NCI-H2107 treated with DMSO at 0.1 percent for 48 hours (cell line): ENCODE data around the gene KLHL3.

ENCODE experiments used
- DNase-seq: peaks from one replicate; lab custom pipeline; 2025; ENCODE audit not compliant: unreplicated experiment; lab: John Stamatoyannopoulos, UW

Gene KLHL3

DNA sequence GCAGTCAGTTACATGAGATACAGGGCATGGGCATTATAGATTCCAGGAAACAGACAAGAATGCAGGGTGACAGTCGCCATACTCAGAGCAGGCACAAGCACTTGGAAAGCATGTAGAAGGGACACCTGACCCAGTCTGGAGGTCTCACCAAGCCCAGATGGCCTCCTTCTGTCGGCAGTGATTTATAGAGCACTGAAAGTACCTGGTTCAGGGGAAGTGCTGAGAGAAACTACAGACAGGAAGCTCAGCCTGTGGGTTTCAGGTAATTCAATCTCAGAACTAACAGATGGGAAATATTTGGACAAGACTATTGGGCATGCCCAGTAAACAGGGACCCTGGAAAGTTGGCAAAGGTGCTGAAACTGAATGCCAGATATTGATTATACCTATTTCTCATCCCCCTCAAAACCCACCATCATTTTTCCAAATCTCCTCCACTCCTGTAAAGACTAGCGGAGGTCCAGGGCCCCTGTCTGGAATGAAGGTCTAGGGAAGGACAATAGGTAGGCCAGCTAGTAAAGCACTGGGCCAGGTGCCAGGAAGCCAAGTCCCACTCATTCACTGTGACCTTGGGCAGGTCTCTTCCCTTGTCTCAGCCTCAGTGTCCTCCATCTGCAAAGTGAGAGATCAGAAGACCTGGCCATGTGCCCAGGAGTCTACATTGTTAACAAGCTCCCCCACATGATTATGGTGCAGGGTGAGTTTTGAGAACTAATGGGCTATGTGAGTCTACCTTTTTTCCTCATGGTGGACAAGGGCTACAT is 26.9 kb downstream of the KLHL3 start:
- no peak for DNase-seq

DNA sequence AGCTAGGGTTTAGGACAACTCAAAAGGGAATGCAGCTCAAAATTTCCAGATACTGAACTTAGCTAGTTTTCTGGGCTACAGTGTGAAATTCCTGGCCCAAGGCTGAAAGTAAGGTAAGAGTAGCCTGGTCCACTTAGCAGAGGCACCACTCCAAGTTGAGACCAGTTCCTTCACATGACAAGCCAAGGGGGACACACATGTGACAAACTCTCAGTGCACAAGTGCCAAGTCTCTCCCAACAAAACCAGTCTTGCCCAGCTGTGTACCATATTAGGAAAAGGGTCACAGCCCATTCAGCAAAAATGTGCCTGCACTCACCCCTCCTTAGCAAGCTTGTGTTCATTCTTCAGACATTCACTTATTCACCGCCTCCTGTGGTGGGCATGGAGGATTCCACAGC is 27.8 kb downstream of the KLHL3 start:
- DNase-seq = no peak

DNA sequence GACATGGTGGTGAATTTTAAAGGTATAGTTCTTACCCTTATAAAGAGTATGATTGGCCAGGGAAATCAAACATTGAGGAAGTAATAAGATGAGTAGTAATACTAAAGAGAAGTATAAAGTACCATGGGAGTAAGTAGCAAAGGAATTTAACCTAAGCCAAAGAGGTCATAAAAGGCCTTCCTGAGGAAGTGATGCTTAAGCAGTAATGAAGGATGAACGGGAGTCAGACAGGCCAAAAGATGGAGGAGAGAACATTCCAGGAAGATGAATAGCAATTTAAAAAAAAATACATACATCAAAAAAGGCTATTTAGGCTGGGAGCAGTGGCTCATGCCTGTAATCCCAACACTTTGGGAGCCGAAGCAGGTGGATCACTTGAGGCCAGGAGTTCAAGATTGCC is 29.0 kb downstream of the KLHL3 start:
- DNase-seq = no peak

DNA sequence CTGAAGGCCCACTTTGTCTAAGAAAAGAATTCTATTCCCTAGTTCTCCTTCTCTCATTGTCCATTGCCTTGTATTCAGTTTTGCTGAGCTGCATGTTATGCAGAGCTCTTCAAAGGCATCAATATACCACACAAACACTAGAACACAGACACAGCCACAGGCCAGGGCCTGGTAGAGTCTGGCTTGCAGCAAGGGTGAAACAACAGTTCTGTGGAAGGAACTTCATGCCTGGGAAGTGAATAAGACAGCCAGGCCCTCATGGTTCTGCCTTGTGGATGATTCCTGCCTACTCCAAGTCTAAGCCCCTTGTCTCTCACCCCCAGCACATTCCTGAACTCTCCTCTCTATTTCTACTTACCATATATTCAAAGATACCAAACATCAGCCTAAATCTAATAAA is 30.8 kb downstream of the KLHL3 start:
- DNase-seq = no peak

DNA sequence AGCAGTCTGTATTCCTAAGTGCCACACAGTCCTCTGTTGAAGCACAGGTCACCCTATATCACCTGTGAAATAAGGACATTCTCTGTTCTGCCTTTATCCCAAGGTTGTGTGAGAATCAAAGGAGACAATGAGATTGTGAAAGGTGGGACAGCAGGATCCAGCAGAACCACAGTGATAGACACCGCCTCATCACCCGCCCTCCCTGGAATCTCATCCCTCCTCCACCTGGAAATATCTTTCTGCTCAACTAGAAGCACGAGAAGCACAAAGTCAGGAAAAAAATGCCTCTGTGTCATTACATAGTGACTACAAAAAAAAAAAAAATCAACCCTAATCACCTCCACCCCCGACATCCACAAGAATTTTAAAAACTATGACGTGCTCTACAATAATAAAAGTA is 32.3 kb downstream of the KLHL3 start:
- no peak for DNase-seq

DNA sequence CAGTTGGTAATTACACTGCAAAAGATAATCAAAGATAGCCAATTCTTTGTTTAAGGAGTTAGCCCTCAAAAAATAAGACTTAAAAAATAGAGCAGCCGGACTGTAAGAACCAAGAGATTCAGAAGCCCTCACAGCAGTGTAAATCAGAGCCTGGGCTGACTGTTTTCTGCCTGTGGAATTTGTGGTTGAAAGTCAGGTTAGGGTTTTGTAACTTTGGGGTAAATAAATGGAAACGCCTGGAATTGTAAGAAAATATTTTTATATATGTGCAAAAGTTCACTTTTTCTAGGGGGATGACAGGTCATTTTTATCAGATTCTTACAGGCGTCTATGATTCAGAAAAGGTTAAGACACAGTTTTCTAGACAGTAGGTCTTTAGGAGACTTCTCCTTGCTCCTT is 35.6 kb downstream of the KLHL3 start:
- no peak for DNase-seq

DNA sequence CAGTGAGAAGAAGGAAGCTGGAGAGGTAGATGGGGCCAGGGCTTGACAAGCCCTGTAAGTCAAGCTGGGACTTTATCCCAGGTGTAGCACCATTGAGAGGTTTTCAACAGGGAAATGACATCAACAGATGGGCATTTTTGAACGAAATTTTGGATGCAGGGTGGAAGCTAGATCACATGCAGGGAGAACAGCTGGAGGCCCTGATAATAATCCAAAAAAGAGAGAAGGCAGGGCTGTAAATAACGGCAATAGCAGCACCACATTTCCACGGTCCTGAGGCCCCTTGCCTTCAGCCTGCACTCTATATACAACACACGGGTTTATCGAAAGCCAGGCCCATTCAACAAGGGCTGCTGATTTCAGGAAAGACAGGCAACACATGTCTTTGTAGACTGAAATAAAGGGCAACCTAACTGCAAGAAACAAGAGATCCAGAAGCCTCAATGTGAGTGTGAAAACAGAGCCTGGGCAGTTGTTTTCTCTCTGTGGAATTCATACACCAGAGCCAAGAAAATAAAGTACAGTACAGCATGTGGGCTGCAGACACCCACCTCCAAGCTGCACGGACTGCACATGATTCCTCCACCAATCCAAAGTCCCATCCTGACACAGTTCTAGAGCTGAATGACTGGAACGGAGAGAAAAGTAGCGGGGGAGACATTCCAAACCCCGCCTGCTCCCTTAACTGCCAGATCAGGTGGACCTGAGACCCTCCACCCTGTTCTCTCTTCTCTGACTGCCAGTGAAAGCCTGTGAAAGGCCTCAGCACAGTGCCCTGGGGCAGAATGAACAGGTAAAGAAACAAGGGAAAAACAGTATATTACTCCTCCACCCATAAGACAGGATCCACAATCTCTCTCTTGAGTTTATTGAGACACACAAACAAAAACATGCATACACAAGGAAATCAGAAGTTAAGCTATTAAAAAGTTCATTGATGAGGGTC is 36.3 kb downstream of the KLHL3 start:
- no peak for DNase-seq

DNA sequence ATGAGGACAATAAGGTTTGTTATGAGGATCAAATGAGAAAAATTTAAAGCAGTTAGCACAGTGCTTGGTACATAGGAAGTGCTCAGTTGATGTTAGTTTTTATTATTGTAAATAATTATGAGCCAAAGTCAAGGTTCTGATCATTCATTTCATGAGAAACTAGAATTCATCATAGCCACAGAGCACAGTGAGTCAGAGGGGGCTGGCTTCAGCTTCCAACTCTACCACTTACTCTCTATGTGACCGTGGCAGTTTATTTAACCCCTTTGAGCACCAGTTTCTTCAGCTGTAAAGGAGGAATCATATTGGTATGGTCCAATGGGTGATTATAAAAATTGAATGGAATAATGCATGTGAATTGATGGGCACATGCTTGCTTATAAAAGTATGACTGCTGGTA is 39.4 kb downstream of the KLHL3 start:
- no peak for DNase-seq

DNA sequence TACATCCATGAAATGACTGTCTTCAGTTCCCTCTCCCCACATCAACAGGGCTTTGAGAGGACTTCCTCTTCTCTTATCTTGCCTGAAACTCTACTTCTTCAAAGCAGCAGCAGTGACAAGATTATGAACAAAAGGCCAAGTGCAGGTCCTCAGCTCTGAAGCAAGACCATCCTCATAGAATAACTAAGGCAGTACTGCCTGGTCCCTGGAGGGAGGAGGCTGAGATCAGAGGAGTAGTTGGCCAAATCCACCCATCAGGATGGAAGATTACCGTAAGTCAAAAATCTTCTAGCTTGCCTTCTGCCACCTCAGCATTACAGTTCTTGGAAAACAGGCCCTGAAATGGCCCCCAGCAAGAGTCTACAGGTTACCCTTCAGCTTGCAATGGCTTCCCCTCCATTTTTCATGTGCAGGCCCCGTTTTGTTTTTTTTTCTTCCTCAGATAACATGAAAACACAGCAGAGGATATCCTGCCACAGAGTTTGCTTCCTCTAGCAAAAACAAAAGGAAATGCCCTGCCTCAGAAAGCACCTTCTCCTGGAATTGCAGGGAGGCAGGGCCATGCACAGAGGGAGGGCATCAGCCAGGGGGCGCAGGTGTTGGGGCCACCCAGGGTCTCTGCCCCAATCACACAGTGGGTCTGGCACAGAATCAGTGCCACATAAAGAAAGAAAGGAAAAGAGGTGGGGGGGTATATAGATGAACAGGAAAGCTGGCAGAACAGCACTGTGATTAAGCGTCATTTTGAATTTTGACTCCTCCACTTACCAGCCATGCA is 40.0 kb downstream of the KLHL3 start:
- DNase-seq = no peak

DNA sequence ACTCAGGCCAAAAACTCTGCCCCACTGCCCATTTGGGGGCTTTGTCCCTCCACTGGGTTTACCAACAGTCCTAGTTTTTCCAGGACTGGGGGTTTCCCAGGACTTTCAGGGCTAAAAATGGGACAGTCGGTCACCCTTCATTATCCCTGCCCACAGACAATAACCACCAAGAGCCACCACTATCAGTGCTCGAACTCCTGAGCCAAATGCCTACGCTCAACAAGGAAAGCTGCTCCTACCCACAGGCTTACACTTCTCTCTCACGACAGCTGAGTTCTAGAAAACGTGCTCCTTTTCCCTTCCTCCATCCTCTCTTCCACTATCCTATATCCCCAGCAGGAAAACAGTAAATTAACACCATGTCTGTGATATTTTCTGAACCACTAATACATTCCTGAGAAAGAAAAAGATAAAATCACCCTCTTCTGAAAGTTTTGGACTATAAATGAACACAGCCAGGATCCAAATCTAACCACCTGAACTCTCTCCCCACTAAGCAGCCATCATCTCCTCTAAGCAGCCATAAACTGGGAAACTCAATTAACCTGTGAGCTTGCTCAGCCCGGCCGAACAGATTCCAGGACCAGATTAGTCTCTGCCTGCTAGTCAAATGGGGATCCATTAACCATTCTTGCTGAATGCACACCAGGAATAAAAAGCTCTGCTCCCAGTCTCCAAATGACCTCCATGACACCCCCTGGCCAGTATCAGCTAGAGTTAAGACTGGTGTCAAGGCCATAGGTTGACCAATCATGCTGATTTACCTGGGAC is 41.8 kb downstream of the KLHL3 start:
- no peak for DNase-seq

DNA sequence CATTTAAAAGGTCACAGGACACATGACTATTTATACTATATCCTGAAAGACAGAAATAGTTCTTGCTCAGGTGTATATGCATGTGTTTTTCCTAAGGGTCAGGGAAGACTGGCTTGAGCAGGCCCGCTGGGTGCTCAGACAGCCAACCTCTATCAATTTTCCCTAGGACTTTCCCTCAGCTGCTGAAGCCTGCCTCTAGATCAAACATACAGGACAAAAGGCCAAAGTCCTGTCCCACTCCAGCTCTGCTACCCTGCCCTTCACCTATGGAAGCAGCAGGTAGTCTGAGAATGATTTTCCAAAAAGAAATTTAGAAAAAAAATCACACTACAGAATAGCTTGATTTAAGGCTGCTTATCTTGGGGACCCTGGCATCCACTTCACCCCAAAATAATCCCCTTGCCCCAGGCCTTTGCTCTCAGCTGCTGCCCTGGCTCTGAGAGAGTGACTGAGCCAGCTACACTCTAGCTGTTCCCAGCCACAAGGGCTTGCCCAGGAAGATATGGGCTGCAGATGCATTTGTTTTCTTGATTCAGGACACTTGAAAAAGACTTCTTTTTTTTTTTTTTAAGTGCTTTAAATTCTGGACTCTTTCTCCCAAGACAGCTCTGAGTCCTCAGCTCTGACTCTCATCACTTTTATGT is 42.5 kb downstream of the KLHL3 start:
- DNase-seq = no peak

DNA sequence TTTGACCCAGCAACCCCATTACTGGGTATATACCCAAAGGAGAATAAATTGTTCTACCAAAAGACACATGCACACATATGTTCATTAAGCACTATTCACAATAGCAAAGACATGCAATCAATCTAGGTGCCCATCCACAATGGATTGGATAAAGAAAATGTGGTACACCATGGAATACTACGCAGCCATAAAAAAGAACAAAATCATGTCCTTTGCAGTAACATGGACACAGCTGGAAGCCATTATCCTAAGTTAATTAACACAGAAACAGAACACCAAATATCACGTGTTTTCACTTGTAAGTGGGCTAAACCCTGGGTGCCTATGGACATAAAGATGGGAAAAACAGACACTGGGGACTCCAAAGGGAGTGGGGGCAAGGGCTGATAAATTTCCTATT is 46.6 kb downstream of the KLHL3 start:
- no peak for DNase-seq

DNA sequence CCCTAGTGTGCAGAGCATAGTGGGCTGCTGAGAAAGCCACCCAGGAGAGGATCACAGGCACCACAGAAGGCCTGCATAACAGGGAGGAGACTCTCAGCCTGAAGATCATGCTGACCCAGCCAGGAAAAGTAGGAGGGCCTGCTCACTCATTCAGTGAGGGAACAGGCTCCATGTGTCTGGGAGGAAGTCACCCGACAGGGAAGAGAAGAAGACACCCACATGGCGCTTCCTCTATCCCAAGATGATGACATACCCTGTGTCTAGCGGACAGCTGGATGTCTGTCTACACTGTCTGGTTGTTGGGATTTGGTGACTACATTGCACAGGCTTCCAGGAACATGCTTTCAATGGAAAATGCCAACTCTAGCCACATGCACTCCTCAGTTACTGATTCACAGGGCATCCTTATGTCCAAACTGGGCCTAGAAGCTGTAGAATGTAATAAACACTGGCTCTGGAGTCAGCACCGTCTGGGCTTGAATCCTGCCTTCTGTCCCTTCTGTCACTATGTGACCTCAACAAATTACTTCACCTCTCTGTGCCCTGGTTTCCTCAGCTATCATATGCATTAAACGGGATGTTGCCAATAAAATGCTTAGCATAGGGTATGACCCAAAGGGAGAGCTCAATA is 47.6 kb downstream of the KLHL3 start:
- DNase-seq = no peak

DNA sequence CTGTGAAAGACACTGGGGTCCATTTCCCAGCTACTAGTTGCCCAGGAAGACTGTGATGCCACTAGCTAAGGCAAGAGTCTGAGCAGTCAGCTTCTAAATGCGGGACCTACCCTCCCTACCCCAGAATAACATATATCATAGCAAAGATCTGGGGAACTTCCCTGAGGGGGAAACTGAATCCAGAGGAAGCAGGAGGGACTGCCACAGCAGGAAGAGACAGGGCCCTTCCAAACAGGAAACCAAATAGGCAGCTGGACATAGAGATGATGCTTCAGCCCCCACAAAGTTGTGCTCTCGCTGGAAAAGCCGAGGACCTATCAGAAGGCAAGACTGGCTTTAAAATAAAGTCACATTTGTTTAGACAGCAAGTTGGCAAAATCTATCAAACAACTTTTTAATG is 51.1 kb downstream of the KLHL3 start:
- DNase-seq = no peak

DNA sequence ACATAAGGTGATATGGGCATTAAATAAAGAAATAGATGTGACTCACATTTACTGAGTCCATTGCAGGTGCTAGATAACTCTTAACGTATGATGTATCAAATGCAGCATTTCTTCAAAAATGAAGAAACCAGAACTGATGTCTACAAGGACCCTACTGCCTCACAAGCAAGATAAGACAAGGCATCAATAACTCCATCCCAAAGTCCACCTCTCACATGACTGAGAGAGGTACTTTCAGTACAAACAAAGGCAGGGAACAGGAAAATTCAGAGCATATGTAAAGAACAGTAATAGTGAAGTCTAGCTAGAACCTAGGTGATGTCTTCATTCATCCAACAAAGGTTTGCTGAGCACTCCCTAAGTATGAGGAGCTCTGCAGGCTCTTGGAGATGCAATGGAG is 54.7 kb downstream of the KLHL3 start:
- DNase-seq = no peak

DNA sequence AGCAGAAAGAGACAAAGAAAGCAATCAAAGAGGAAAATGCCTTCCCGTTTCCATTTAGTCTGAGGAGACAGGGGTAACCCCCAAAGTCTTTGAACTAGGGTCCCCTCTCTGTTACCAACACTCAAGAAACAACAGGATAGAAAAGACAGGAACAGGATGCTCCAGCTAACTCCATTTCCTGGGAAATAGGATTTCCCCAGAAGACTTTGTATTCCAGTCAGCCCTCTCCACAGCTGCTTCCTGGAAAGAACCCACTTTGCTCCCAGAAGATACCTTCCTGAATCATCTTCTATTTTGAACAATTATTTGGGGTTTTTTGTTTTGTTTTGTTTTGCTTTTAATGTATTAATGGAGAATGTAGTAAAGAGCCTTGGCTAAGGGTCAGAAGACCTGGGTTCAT is 56.0 kb downstream of the KLHL3 start:
- DNase-seq = no peak

DNA sequence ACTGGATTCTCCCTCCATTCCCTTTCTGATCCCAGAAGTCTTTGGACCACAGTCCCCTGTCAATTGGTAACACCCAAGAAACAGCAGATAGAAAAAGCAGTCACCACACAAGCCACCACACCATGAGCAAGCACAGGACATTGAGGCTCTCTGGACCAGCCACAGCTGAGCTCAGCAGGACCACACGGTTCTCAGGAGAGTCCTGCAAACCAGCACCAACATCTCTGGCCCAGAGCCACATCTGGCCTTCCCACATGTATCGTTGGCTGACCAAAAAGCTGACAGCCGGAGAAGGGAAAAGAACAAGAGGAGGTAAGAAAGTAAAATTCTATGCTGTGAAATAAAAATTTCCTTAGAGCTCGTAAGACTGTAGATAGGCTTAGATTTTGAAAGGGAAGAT is 56.7 kb downstream of the KLHL3 start:
- DNase-seq = no peak

DNA sequence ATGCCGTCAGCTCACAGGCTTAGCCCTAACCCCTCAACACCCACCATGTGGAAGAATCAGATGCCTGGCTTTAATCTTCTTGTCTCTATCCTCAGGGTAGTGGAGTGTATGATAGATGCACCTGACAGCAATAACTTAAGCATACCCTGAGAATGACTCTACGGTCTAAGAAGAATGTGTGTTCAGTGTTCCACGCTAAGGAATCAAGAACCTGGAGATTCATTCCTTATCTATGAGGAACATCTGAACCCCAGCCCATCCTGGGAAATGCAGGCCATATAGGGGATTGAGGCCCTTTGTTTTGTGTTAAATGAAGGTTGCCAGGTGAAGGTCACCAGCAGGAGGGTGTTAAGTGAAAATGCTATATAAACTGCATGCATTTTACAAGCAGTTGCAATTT is 63.0 kb downstream of the KLHL3 start:
- no peak for DNase-seq

DNA sequence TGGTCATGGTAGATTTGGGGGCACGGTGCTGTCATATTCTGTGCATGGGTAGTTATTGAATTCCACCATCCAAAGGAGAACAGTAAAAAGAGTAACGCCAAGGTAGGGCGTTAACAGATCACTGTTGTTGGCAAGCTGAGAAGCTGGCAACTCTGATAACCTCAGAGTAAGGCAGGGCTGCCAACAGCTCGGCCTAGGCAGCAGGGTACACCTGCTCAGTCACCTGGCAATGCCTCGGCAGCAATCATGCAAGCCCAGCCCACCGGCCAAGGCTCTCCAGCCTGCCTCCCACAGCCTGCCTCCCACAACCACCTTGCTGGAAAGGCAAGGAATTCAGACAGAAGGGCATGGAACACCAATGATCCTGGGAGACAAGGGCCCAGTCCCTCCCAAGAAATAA is 63.9 kb downstream of the KLHL3 start:
- DNase-seq = peak; percentile 2

DNA sequence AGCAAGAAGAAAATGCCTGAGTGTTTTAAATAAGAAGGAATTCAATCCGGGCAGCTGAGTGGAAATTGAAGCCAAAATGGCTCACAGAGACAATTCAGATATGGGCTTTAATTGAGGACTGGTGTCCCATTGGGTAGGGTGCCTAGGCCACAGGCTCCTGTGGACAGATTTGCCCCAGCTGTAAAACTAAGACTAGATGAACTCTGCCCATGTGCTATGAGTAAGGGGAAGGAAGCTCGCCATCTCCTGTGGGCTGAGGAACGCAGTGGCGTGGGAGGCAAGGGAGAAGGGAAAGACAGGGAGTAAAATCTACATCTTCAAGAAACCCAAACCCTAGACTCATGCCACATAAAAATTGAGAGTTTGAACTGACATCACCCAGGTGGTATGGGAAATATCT is 66.1 kb downstream of the KLHL3 start:
- no peak for DNase-seq
